PC-9 (cell line): ENCODE measurements around the gene SAXO2.

Experiments used
- CTCF ChIP-seq: fragments of 200-600 bp; sonication (generic); conservative IDR thresholded peaks from 2 replicates; pipeline ENCODE4 v1.6.1; 2017; ENCODE audit warnings: mixed run types, antibody characterized with exemption, mild to moderate bottlenecking, moderate library complexity
- EZH2 ChIP-seq: fragments of 200-600 bp; sonication (generic); IDR thresholded peaks from 2 replicates; pipeline ENCODE4 v1.8.0; 2017; ENCODE audit warnings: antibody characterized with exemption, low read depth

DNA sequence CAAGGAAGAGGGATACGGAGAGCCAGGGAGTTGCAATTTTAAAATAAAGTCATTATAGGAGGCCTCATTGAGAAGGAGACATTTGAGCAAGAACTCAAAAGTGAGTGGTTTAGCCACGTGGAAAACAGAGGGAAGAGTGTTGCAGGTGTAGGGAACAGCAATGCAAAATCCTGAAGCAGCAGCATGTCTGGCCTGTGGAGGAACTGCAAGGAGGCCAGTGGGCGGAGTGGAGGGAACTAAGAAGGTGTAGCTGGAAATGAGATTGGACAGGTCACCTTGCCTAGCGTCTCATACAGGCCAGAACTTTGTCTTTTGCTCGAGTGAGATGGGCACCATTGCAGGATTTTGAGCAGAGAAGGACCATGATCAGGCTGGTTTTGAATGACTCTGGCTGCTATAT lies 34.9 kb downstream of the SAXO2 start:
- TF ChIP-seq CTCF (no peak), EZH2 (no peak)
